Measurements from ENCODE around the gene DSCAM.

Gene DSCAM

GRCh38 chr21:40002978-40003377 is 844.0 kb downstream of the DSCAM start:
- no peaks in the 10 kb centered on the region for H3K27me3 Mint-ChIP-seq (ENCODE audit: low read depth)
- peaks cover 10% of the 10 kb centered on the region for H3K9me3 Mint-ChIP-seq
- no peak overlapping the region for H3K27ac Mint-ChIP-seq
- no peaks in the 10 kb centered on the region for H3K36me3 Mint-ChIP-seq (ENCODE audit: low read depth)
- H3K4me3 Mint-ChIP-seq, result no peak overlapping the region
- no peaks in the 10 kb centered on the region for H3K4me1 Mint-ChIP-seq (ENCODE audit: low read depth)

DNA sequence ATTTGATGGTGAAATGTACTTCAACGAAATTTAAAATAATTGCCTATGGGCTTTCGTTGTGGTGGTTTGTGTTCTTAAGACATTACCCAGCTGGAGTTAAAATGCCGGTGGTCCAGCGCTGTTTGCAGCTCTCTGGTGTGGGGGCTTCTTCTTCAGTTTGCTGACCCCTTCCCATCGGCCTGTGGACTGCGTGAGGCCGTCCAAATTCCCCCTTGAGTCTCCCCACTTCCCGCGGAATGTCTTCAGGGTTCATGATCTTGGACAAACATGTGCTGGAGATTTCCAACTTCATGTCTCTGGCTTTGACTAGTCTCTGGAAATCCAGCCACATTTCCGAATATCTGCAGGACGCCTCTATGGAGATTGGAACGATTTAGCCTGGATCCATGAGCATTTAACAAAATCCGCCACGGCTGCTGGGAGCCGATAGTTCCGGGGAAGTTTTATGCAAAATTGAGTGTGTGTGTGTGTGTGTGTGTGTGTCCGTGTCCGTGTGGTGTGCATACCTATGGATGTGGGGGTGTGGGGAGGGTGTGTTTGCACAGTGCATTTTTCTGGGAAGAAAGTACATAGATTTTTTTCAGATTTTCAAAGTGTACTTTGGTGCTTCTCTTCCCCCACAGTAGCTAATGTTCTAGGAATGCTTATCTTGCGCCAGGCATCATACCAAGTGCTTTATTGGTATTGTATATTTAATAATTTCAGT is 862.5 kb downstream of the DSCAM start:
- H3K9me3 Mint-ChIP-seq, result peaks cover 10% of the 10 kb centered on the region
- no peaks in the 10 kb centered on the region for H3K27me3 Mint-ChIP-seq (ENCODE audit: low read depth)
- no peaks in the 10 kb centered on the region for H3K4me1 Mint-ChIP-seq (ENCODE audit: low read depth)
- no peak overlapping the region for H3K4me3 Mint-ChIP-seq
- H3K27ac Mint-ChIP-seq, result no peak overlapping the region
- no peaks in the 10 kb centered on the region for H3K36me3 Mint-ChIP-seq (ENCODE audit: low read depth)

GRCh38 chr21:39980241-39980820 is 866.6 kb downstream of the DSCAM start:
- Mint-ChIP-seq H3K4me3 (no peak overlapping the region), H3K27ac (no peak overlapping the region), H3K27me3 (ENCODE audit: low read depth) (no peaks in the 10 kb centered on the region), H3K36me3 (ENCODE audit: low read depth) (no peaks in the 10 kb centered on the region), H3K9me3 (peaks cover 9% of the 10 kb centered on the region), H3K4me1 (ENCODE audit: low read depth) (no peaks in the 10 kb centered on the region)

- Mint-ChIP-seq H3K27ac (no peak overlapping the region), H3K9me3 (peaks cover 5% of the 10 kb centered on the region)
These were observed 867.6 kb downstream of the DSCAM start for GRCh38 chr21:39979321-39979720.

DNA sequence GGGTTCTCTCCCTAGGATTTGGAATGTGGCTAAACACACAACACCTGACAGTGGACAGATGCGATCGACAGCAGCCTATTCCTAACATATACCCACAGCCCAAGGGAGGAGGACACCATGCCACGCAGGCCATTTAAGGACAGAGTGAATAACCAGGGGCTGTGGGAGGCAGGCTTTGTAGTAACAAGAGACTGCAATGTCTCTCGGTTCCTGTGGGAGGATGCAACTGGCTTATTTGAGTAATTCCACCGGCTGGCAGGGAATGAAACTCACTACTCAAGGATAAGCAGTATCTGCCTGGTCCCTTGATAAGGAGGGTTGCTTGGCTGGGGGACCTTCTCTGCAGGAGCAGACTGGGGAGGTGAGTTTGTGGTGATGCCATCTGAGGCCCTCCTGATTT is 870.2 kb downstream of the DSCAM start:
- Mint-ChIP-seq H3K36me3 (ENCODE audit: low read depth) (no peaks in the 10 kb centered on the region), H3K4me3 (no peak overlapping the region), H3K4me1 (ENCODE audit: low read depth) (no peaks in the 10 kb centered on the region), H3K9me3 (peaks cover 5% of the 10 kb centered on the region), H3K27me3 (ENCODE audit: low read depth) (no peaks in the 10 kb centered on the region), H3K27ac (no peak overlapping the region)

More at GRCh38 chr21:39979321-39979720, 867.6 kb downstream of the DSCAM start:
- H3K4me1 Mint-ChIP-seq (ENCODE audit: low read depth), result no peaks in the 10 kb centered on the region
- no peak overlapping the region for H3K4me3 Mint-ChIP-seq
- no peaks in the 10 kb centered on the region for H3K27me3 Mint-ChIP-seq (ENCODE audit: low read depth)
- H3K36me3 Mint-ChIP-seq (ENCODE audit: low read depth), result no peaks in the 10 kb centered on the region

DNA sequence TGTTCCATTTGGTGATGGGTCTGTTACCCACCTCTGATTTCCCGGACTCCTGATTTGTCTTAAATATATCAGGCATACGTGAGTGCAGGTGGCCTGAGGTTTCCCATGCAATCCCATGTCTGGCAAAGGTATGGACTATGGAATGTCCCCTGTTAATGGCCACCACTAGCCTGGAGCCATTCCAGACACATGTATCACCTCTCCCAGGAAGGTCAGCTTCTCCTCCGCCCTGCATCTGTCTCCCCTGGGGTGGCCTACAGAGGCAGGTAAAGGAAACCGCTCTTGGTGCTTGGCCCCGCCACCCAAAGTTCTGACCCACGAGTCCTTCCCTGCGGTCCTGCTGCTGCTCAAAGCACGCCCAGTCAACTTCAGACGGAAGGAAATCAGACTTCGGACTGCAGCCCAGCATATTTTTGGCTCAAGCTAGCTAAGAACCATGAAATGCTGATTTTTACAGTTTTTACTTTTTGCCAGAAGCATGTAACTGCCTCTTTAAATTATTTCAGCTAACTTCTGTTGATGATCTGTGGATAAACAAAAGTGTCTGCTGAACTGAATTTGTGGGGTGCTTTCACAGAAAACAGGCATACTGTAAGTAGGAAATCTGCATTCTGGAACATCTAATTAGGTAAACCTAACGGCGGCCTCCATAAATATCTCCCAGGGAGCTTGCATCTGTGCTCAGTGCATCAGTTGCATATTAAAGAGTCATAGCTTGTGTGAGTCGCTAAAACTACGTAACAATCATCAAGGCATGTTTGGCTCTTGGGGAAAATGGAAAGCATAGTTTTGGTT is 873.8 kb downstream of the DSCAM start:
- Mint-ChIP-seq H3K27ac (no peak overlapping the region), H3K9me3 (peaks cover 15% of the 10 kb centered on the region), H3K4me3 (no peak overlapping the region), H3K36me3 (ENCODE audit: low read depth) (no peaks in the 10 kb centered on the region), H3K4me1 (ENCODE audit: low read depth) (no peaks in the 10 kb centered on the region), H3K27me3 (ENCODE audit: low read depth) (no peaks in the 10 kb centered on the region)

DNA sequence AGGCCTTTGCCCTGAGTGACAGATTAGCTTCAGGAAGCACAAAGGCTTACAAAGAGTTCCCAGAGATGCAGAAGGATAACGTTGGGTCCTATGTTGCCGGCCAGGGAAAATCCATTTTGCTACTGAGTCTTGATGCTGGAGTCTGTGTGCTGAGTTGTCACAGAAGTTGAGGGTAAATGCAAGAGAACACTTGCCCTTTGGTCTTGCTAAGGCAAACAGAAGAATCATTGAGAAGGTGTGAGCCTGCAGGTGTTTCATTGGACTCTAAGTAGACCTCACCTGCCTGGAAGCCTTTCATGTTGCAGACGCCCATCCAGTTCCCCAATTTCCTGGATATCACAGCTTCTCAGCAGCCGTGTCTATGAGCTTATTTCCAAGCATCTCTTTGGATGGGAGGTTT is 874.5 kb downstream of the DSCAM start:
- Mint-ChIP-seq H3K36me3 (ENCODE audit: low read depth) (no peaks in the 10 kb centered on the region), H3K4me3 (no peak overlapping the region), H3K27me3 (ENCODE audit: low read depth) (no peaks in the 10 kb centered on the region), H3K9me3 (peaks cover 16% of the 10 kb centered on the region), H3K4me1 (ENCODE audit: low read depth) (no peaks in the 10 kb centered on the region), H3K27ac (no peak overlapping the region)

- H3K27me3 Mint-ChIP-seq (ENCODE audit: low read depth), result no peaks in the 10 kb centered on the region
- H3K9me3 Mint-ChIP-seq, result peaks cover 16% of the 10 kb centered on the region
- H3K36me3 Mint-ChIP-seq (ENCODE audit: low read depth), result no peaks in the 10 kb centered on the region
- no peak overlapping the region for H3K27ac Mint-ChIP-seq
- H3K4me3 Mint-ChIP-seq, result no peak overlapping the region
- H3K4me1 Mint-ChIP-seq (ENCODE audit: low read depth), result no peaks in the 10 kb centered on the region
These were observed 875.0 kb downstream of the DSCAM start for GRCh38 chr21:39971956-39972355.

DNA sequence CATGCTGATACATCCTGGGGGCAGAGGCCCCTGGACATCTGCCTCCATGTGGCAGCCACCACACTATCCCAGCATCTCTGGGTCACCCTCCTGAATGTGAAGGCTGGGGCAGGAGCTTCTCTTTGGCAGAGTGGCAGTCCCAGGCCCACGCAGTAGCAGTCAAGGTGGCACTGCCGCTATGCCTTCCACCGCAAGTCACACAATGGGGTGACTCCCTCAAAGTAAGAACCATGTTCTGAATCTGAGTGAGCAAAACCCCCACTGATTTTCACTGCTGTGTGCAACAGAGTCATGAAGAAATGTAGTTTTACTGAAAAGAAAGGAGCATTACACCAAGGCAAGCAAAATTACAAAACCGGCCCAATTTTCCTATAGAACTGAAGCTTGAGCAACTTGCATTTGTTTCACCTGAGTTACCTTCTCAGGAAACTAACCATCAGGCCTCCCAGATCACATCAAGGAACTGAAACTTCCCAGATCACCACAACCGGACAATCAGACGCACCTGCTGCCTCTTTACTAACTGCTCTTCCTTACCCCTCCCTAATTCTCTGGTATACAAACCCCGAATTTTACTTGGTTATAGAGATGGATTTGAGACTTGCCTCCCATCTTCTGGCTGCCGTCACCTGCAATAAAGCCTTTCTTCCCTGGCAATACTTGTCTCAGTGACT is 877.1 kb downstream of the DSCAM start:
- no peak overlapping the region for H3K4me3 Mint-ChIP-seq
- H3K36me3 Mint-ChIP-seq (ENCODE audit: low read depth), result no peaks in the 10 kb centered on the region
- peaks cover 21% of the 10 kb centered on the region for H3K9me3 Mint-ChIP-seq
- H3K4me1 Mint-ChIP-seq (ENCODE audit: low read depth), result no peaks in the 10 kb centered on the region
- H3K27me3 Mint-ChIP-seq (ENCODE audit: low read depth), result no peaks in the 10 kb centered on the region
- H3K27ac Mint-ChIP-seq, result no peak overlapping the region

DNA sequence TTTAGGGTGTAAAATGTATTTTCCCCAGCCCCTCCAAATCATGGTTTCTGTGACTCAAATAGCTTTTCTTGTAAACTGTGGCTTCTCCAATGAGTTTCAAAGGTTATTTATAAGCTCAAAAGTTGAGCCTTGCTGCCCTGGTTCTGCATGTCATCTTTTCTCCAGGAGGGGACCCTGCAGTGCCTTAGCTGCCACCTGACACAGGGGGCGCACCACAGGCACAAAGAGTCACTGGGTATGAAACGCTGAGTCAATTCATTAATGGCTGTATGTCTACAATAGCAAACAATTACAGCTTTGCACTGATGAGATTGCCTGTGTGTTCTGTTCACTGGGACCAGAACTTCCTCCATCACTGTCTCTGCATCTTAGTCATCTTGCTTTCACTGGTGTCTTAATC is 878.9 kb downstream of the DSCAM start:
- Mint-ChIP-seq H3K36me3 (ENCODE audit: low read depth) (no peaks in the 10 kb centered on the region), H3K27ac (no peak overlapping the region), H3K27me3 (ENCODE audit: low read depth) (no peaks in the 10 kb centered on the region), H3K9me3 (peaks cover 31% of the 10 kb centered on the region), H3K4me1 (ENCODE audit: low read depth) (no peaks in the 10 kb centered on the region), H3K4me3 (no peak overlapping the region)

DNA sequence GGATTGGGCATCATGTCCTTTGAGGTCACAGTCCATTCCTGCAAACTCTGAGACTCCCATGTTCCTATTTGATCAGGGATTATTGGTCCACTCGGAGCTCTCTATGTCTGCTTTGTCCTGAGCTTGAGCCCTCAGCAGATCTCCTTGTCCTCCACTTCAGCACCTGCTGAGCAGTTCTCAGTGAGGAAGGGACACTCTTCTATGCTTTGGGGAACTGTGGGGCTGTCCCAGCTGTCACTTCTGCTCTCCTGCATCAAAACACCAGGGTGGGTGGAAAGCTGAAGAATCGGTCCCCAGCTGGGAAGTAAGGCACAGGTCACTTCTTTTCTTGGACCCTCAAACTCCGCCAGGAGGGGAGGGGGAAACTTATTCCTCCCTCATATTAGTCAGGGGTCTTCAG is 880.2 kb downstream of the DSCAM start:
- Mint-ChIP-seq H3K4me1 (ENCODE audit: low read depth) (no peaks in the 10 kb centered on the region), H3K9me3 (peaks cover 40% of the 10 kb centered on the region), H3K27ac (no peak overlapping the region), H3K27me3 (ENCODE audit: low read depth) (no peaks in the 10 kb centered on the region), H3K4me3 (no peak overlapping the region), H3K36me3 (ENCODE audit: low read depth) (no peaks in the 10 kb centered on the region)

GRCh38 chr21:39965026-39965425 is 881.9 kb downstream of the DSCAM start:
- H3K4me1 Mint-ChIP-seq (ENCODE audit: low read depth), result no peaks in the 10 kb centered on the region
- H3K27me3 Mint-ChIP-seq (ENCODE audit: low read depth), result no peaks in the 10 kb centered on the region
- no peaks in the 10 kb centered on the region for H3K36me3 Mint-ChIP-seq (ENCODE audit: low read depth)
- no peak overlapping the region for H3K27ac Mint-ChIP-seq
- peaks cover 52% of the 10 kb centered on the region for H3K9me3 Mint-ChIP-seq
- H3K4me3 Mint-ChIP-seq, result no peak overlapping the region

DNA sequence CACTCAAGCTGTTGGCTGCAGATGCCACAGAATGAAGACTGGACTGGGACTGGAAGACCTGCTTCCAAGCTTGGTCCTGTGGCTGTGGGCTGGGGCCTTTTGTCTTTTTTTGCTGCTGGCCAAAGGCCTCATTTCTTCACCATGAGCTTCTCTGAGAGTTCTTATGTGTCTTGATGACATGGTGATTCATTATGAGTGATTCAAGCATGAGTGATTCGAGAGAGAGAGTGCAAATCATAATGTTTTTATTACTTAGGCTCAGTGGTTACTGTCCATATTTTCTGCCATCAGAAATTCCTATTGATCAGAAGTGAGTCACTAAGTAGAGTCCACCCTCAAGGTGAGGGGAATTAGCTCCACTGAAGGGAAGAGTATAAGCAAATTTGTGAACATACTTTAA is 885.7 kb downstream of the DSCAM start:
- peaks cover 43% of the 10 kb centered on the region for H3K9me3 Mint-ChIP-seq
- H3K4me1 Mint-ChIP-seq (ENCODE audit: low read depth), result no peaks in the 10 kb centered on the region
- no peak overlapping the region for H3K4me3 Mint-ChIP-seq
- H3K36me3 Mint-ChIP-seq (ENCODE audit: low read depth), result no peaks in the 10 kb centered on the region
- no peak overlapping the region for H3K27ac Mint-ChIP-seq
- no peaks in the 10 kb centered on the region for H3K27me3 Mint-ChIP-seq (ENCODE audit: low read depth)
